HG03103 (cell line): ENCODE results near the gene ARHGEF19.

ENCODE experiments used
- ATAC-seq: cut with Tn5 transposase; IDR thresholded peaks from one replicate; pipeline ENCODE4 v1.9.1; 2021; ENCODE audit warnings: low read depth; ENCODE audit not compliant: unreplicated experiment

Gene ARHGEF19

DNA sequence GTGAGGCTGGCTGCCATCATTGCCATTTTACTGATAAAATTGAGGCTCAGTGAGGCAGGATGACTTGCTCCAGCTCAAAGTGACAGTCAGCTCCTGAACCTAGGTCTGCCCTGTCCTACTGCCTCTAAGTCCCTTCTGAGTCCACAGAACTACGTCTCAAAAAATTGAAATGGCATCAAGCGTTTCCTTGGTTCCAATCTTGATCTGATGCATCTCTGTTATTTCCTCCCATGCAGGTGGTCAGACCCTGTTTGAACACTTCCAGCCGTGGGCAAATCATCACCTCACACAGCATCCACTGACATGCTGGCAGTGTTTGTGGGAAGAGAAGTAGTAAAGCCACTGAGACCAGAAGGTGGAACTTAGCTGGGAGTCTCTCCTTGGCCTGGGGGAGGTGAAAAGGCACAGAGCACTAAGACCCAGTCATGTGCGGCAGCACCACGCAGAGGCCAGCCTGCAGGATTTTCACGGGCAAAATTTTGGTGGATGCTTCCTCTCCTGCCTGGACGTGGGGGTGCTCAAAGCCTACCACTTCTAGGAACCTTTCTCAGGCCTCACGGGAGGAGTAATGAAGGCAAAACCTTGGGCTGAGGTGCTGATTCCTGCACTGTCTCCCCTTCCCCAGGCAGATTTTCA is 32.3 kb upstream of the ARHGEF19 start:
- no peak for ATAC-seq

DNA sequence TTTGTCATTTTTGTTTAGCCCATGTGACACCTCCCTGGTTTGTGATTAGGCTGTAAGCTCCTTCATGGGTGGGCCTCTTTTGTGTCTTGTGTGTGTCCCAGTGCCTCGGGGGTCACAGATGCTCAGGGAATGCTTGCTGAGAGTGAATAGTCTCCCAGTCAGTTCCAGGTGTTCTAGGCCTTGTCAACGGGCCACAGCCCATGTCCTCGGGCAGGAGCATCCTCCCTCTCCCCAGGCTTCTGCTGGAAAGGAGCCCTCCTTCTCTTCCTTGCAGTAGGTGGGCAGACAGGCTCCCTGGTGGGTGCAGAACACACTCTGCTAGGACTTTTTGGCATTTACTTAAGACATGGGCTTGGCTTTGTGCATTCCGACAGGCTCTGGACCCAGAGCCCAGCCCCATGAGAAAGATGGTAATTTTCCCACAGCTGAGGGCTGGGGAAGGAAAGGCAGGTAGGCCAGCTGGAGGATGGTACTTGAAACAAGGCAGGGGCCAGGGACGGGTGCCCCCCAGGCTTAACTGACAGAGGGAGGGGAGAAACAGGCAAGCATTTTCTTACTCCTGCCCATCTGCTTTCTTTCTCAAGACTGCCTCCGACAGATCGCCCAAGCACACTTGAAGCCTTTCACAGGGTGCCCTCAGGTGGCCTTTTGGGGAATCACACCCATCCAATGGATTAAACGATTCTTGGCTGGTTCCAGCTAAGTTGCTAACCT is 31.6 kb upstream of the ARHGEF19 start:
- ATAC-seq: no peak

DNA sequence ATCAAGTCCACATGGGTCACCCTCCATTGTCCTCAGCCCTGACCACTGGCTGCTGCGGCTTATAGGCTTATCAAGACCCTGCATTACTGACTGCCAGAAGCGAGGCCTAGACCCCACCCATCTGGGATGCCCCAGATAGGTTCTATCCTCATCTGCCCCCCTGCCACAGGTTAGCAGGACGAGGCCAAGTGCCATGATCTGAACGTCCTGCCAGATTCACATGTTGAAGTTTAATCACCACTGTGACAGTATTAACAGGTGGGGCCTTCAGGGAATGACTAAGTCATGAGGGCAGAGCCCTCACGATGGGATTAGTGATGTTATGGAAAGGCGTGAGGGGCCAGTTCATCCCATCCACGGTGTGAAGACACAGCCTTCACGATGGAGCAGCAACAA is 30.8 kb upstream of the ARHGEF19 start:
- ATAC-seq: no peak

DNA sequence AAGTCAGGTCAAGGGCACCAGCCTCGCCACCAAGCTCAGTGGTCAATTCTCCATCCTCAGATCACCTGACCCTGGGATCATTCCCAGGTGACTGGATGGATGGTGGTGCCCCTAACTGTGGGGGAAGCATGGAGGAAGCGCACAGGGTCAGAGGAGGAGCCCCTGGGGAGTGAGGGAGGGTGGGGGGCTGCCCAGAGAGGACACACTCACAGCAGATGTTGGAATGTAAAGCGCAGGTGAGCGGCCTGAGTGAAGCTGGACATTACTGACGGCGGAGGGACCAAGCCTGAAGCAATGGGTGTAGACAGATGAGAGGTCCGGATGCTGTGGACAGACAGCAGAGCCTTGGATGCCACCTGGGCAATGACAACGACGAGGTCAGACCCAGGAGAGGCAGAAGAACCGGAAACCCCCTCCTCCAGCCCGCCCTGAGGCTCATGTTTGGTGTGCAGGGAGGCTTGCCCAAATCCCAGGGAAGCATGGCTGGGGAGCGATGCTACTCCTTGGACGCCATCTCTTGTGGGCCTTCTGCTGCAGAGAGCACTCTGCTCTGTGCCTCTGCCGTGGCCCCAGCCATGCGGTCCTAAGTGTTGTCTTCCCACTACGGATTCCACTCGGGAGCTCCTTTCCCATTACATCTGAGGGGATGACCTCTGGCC is 30.2 kb upstream of the ARHGEF19 start:
- ATAC-seq: no peak

DNA sequence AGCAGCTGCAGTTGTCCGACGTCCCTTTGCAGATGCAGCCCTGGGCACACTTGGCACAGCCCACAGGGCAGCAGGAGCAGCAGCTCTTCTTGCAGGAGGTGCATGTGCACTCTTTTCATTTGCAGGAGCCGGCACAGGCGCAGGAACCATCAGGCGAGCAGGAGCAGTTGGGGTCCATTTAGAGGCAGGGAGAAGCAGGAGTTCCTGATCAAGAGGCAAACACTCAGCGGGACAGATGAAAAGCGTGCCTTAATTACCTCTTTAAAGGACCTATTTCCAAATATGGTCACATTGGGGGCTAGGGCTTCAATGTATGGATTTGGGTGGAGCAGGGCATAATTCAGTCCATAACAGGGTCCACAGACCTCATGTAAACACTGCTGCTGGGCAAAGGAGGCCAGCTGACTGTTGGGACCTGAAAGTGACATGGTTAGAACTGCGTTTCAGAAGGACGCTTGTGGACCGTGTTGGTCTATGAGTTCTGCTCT is 28.8 kb upstream of the ARHGEF19 start:
- no peak for ATAC-seq

DNA sequence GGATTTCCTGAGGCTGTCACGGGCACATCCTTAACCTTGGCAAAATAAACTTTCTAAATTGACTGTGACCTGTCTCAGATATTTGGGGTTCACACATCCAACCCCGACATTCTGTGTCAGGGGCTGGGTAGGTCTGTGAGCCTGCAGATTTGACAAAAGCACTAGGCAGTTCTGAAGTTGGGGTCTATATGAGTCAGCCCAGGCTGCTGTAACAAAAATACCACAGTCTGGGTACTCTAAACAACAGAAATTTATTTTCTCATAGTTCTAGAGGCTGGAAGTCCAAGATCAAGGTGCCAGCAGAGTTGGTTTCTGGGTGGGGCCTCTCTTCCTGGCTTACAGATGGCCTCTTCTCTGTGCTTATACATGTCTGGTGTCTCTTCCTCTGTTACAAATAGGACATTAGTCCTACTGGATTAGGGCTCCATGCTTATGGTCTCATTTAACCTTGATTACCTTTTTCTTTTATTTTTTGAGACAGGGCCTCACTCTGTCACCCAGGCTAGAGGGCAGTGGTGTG is 27.6 kb upstream of the ARHGEF19 start:
- ATAC-seq: no peak

DNA sequence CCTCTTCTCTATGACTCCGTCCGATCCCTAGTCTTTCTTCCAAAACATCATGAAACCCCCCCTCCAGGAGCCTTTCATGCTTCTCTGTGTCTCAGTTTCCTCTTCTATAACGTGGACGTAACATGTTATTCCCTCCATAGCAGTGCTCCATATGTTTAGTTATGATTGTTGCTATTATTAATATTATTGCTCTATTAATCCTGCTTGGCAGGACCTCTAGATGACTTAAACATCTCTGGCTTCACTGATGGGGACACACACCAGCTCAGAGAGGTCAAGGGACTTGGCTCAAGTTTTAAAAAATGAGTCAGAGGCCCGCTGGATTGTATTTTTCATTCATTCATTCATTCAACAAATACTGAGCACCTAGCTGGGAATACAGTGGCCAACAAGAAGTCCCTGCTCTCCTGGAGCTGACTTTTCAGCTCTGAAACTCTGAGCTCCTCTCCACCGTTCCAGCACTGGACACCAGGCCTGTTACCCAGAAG is 24.9 kb upstream of the ARHGEF19 start:
- no peak for ATAC-seq

DNA sequence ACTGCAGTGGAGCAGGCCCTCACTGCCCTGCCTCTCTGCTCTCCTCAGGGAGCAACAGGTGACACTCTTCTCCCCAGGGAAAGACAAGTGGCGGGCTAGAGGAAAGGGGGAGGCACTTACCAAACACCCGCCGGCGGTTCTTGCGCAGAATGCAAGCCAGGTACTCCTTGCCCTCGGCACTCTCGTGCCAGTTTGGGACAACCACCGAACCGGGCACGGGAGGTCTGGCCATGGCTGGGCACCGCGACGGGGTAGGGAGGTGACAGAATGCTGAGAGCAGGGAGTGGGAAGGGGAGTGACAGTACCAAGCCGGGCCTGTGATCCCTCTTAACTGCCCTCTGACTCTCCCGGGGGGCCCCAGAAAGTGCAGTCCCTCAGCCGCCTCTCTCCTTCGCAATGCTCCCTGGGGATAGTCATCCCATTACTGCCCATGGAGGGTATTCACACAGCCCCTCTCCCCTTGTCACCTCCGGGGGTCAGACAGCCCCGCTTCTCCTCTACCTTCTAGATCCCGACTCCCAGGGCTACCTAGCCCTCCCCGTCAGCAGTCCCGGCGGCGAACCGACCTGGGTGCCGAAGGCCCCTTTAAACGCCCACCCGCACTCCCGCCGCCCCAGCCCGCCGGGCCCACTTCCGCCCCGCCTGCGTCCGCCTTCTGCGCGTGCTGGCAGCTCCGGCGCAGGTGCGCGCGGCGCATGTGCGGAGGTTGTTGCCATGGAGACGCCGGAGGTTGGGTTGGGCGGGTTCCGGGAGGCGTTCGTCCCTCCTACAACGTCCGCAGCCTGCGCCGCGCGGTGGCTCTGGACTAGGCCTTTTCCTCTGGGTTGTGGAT is 24.3 kb upstream of the ARHGEF19 start, which contains the start of gene CPLANE2:
Gene CPLANE2 (minus strand): TSS at position 673 of the 832 bp plus-strand sequence. CDS start 441 bp downstream, at position 232.
- peak; percentile 85 for ATAC-seq

DNA sequence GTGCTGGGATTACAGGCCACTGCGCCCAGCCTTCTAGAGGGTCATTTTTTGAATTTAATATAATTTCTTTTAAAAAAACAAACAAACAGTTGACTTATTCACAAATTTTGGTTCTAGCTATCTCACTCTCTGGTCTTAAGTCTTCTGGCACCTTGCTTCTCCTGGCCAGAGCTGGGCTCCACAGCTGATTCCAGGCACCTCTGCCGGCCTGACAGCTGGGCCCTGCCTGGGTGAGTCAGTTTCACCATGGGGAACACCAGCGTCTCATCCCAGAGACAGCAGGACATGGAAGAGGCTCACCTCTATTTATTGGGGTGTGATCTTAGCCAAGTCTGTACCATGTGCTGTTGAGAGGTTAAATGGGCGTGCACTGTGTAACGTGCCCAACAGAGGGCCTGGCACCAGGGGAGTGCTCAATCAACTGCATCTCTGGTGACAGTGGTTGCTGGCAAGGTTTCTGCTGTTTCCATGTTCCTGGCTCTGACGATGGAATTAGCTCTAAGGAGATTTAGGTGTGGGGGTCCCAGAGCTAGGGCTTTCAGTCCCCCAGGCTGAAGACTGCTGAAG is 23.6 kb upstream of the ARHGEF19 start:
- ATAC-seq: peak; percentile 33

DNA sequence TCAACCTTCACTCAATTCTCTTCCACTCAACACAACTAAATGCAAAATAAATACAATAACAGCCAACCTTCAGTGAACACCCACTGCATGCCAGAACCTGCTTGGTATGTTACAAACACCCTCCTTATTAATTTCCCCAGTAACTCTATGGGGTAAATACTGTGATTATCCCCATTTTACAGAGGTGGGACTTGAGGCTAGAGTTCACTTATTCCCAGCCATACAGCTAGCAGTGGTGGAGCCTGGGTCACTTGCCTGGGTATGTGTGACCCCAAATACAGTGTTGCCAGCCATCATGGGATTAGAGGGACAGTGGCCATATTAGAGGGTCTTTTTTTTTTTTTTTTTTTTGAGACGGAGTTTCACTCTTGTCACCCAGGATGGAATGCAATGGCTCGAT is 22.9 kb upstream of the ARHGEF19 start:
- no peak for ATAC-seq

DNA sequence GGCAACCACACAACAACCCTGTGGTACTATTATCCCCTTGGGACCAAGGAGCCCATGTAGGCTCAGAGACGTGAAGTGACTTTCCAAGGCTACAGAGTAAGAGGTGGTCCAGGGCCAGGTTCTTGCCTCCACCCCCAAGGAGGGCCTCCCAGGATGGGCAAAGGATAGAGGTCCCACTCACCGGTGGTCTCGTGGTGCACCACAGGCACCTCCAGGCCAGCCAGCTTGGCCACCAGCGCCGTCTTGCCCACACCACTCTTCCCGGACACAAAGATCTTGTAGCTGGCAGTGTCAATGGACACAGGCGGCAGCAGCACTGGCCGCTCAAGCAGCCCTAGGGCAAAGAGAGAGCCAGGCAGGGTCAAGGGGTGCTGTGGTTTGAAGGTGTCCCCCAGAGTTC is 21.0 kb upstream of the ARHGEF19 start:
- ATAC-seq: no peak

DNA sequence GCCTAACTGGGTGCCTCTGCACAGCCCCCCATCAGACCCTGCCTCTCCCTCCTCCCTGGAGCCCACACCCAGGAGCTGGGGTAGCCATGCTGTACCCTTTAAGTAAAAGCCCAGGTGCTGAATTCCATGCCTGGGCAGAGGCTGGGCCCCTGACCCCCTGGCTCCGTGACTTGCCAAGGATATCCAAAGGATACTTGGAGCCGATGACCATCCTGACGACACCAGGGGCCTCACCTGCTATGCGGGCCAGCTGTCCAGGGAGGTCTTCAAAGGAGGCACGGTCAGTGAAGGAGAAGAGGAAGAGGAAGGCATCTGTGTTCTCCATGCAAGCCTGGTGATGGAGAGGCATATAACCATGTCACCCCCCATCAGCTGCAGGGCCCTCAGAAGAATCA is 19.9 kb upstream of the ARHGEF19 start:
- no peak for ATAC-seq

DNA sequence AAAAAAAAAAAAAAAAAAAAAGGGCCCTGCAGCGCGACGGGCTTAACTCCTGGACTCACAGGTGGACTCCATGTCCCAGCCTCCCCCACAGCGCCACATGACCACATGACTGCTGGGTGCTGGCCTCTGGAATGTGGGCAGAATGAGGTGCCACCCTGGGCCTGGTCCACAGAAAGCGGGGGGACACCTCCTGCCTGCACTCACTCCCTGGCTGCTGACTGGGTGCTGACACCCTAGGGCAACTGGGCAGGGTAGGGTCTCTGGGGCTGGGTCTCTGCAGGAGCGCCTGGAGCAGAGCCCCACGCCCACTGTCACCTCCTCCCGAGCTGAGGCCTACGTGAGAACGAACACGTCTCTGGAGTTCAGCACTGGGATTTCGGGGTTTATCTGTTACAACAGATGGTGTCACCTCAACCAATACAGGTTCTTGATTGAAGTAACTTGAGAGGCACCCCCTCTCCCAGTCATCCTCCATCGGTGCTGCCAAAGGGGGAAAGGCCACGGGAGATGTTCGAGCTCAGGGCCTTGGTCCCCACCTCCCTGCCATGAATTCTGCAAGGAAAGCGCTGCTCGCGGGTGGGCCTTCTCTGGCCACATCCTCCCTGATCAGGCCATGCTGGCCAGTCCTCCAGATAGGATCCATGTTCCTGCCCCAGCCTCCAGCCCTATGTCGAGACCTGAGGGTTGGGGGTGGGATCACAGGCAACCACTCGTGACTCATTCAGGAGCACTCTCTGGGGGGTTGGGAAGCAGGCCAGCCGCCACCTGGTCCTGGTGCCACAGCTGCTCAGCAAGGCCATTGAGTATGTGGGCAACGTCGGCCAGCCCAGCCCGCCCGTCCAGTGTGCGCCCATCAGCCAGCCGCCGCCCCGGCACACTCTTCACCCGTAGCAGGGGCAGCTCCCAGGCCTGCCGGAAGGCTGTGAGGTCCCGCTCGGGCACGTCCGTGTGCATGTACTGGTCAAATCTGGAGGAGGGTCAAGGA is 19.2 kb upstream of the ARHGEF19 start:
- no peak for ATAC-seq

DNA sequence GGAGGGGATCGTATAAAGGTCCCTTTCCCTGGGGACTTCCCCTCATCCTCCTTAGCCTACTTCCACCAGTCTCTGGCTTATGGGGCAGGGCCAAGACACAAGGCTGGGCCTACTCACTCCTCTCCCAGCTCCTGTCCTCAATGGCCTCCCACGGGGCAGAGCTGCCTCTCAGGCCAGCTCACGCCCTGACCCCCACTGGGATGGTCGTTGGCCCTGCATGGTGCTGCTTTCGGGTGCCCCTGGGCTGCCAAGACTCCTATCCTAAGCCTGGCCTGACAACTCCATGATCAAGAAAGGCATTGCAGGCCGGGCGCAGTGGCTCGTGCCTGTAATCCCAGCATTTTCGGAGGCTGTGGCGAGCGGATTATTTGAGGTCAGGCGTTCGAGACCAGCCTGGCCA is 18.3 kb upstream of the ARHGEF19 start:
- no peak for ATAC-seq

DNA sequence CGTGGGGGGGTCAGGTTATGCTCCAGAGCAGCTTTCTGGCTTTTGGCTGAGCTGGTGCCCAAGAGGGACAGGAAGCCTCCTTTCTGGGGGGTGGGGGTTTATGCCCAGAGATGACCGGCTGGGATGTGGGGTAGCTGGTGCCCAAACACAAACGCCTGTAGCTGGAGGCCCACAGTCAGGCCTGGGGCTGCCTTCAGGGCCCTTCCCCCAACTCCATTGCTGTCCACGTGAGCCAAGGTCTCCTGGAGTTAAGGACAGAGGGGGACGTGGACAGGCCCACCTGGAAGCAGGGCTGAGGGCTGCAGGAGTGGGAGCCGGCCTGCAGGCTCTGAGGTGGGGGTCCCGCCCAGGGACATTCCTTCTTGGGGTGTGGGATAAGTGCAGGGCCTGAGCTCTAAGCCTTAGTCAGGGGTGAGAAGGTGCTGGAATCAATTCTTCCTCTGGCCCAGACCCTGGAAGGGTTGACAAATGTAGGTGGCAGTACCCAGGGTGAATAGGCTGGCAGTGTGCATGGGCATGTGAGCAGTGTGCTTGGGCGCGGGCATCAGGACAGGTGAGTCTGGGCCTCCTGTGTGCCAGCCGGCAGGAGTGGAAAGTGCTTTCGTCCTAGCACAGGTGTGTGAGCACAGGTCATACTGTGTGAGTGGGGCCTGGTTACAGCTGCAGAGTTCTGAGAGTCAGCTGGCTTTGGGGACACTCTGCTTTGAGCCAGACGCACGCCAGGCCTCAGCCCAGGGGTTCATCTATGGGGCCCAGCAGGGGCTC is 17.7 kb upstream of the ARHGEF19 start:
- ATAC-seq: no peak

DNA sequence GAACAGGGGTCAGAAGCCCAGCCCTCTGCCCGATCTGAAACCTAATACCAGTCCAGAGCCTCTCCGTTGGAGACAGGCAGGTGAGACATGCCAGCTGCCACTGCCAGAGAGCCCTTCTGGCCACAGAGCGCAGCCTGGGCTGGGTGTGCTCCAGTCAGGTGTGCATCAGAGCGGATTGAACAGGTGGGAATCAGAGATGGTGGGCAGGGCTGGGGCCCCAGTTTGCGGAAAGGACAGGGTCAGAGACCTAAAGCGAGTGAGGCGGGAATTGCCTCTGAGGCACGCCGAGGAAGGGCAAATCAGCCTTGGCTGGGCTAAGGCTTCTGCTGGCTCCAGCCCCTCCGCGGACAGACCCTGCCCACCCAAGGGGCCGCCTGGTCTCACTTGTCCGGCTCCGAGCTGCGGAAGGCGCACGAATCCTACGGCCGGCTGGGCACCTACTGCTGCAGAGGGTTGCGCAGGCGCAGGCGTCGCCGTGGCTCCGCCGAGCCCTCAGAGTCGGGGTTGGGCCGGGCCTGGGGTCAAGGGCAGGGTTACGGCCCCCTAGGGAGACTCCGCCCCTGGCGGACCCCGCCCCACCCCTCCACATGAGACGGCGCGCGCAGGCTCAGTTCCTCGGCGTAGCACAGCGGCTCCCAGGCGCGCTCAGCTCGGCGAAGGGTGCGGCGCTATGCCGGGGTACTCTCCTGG is 14.2 kb upstream of the ARHGEF19 start:
- ATAC-seq: no peak

DNA sequence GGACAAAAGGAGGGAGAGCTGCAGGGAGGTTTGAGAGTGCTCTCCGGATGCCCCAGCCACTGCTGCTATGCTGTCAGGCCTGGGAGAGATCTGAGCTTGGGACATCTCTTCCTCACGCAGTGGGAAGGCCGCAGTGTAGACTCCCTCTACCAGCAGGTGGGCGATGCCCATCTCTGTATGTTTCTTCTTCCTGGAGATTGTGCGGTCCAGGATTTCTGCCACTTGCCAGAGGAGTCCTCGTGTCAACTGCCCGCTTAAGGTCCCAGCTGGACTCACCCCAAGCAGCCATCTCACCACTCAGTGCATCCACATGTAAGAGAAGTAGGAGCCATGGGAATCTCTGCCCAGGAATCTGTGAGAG is 13.7 kb upstream of the ARHGEF19 start:
- no peak for ATAC-seq

DNA sequence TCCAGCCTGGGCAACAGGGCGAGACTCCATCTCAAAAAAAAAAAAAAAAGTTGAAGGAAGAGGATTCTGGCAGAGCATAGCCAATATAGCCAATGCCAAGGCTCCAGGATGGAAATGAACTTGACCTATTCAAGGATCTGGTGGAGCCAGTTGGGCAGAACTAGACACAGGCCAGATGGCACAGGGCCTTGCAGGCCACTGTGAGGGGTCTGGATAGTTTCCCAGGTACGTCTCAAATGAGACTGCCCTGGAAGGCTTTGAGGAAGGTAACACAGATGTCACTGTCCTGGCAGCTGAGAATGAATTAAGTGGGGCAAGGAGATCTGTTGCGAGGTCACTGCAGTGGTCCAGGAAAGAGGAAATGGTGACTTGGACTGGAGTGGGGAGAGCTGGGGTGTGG is 12.0 kb upstream of the ARHGEF19 start:
- ATAC-seq: no peak
